OCI-LY1 (cell line): ENCODE measurements around the gene CRTC3.

ENCODE experiments used
- H2AFZ ChIP-seq: fragments of 200-600 bp; sonication (generic), shearing (Covaris generic); 2 replicates; pipeline ENCODE4 v1.6.0; 2014; ENCODE audit warnings: antibody characterized with exemption, mild to moderate bottlenecking, low read length
- H3F3A ChIP-seq: fragments of 200-600 bp; sonication (generic), shearing (Covaris generic); 2 replicates; pipeline ENCODE4 v1.6.0; 2014; ENCODE audit warnings: mild to moderate bottlenecking, antibody characterized with exemption, low read length, moderate library complexity; ENCODE audit not compliant: insufficient read depth
- H3K27ac ChIP-seq: fragments of 200-600 bp; sonication (generic); 2 replicates; pipeline ENCODE4 v1.5.1; 2014; ENCODE audit warnings: low read length, mixed run types, mild to moderate bottlenecking, low read depth; ENCODE audit not compliant: poor library complexity, severe bottlenecking
- H3K27me3 ChIP-seq: fragments of 200-600 bp; sonication (generic); 2 replicates; pipeline ENCODE4 v1.6.0; 2014; ENCODE audit warnings: antibody characterized with exemption, mild to moderate bottlenecking, low read length, moderate library complexity; ENCODE audit not compliant: insufficient read depth
- H3K36me3 ChIP-seq: fragments of 200-600 bp; sonication (generic); 2 replicates; pipeline ENCODE4 v1.6.1; 2014; ENCODE audit warnings: mild to moderate bottlenecking, antibody characterized with exemption, low read length, moderate library complexity, mixed read lengths; ENCODE audit not compliant: insufficient read depth
- H3K4me1 ChIP-seq: fragments of 200-600 bp; sonication (generic); 2 replicates; pipeline ENCODE4 v1.5.1; 2014; ENCODE audit warnings: mild to moderate bottlenecking, low read length, moderate library complexity; ENCODE audit not compliant: insufficient read depth, severe bottlenecking
- H3K4me2 ChIP-seq: fragments of 200-600 bp; sonication (generic), shearing (Covaris generic); 2 replicates; pipeline ENCODE4 v1.6.1; 2014; ENCODE audit warnings: low read length
- H3K4me3 ChIP-seq: fragments of 200-600 bp; sonication (generic); 2 replicates; pipeline ENCODE4 v1.5.1; 2014; ENCODE audit warnings: low read length, low read depth, mild to moderate bottlenecking, mixed read lengths; ENCODE audit not compliant: poor library complexity, severe bottlenecking
- H3K79me2 ChIP-seq: fragments of 200-600 bp; shearing (Covaris generic); 2 replicates; pipeline ENCODE4 v1.6.1; 2016; ENCODE audit warnings: mixed run types, low read length, mixed read lengths; ENCODE audit not compliant: insufficient read depth
- H3K9ac ChIP-seq: fragments of 200-600 bp; sonication (generic), shearing (Covaris generic); 2 replicates; pipeline ENCODE4 v1.6.1; 2014; ENCODE audit warnings: mild to moderate bottlenecking, low read length, mixed read lengths
- H3K9me2 ChIP-seq: fragments of 200-600 bp; sonication (generic), shearing (Covaris generic); 2 replicates; pipeline ENCODE4 v1.6.1; 2014; ENCODE audit warnings: low read depth, mild to moderate bottlenecking, low read length, mixed read lengths
- H3K9me3 ChIP-seq: fragments of 200-600 bp; shearing (Covaris generic); 2 replicates; pipeline ENCODE4 v1.6.1; 2014; ENCODE audit warnings: low read length, mixed read lengths
- H4K20me1 ChIP-seq: fragments of 200-600 bp; sonication (generic), shearing (Covaris generic); 2 replicates; pipeline ENCODE4 v1.6.0; 2016; ENCODE audit warnings: mild to moderate bottlenecking, low read length; ENCODE audit not compliant: insufficient read depth
- EZH2 ChIP-seq: fragments of 200-600 bp; sonication (generic), shearing (Covaris generic); IDR thresholded peaks from 2 replicates; pipeline ENCODE4 v1.8.0; 2017; ENCODE audit warnings: borderline replicate concordance, mixed run types, mild to moderate bottlenecking, antibody characterized with exemption, low read length, moderate library complexity, mixed read lengths
- TF ChIP-seq, protein P1 (sequence below): fragments of 200-600 bp; sonication (generic), shearing (Covaris generic); IDR thresholded peaks from 2 replicates; pipeline ENCODE4 v1.5.1; 2017; ENCODE audit warnings: mild to moderate bottlenecking, antibody characterized with exemption, low read length, moderate library complexity, mixed read lengths

The CRTC3 gene

GRCh38 chr15:90611157-90611556 lies 81.4 kb downstream of the CRTC3 start:
- Histone ChIP-seq H4K20me1 (no peaks in the 10 kb centered on the region), H2AFZ (no peak overlapping the region), H3K27me3 (no peaks in the 10 kb centered on the region), H3F3A (no peaks in the 10 kb centered on the region), H3K9me3 (no peaks in the 10 kb centered on the region), H3K9ac (no peak overlapping the region), H3K27ac (no peak overlapping the region), H3K79me2 (no peaks in the 10 kb centered on the region), H3K4me1 (no peaks in the 10 kb centered on the region), H3K36me3 (no peaks in the 10 kb centered on the region), H3K4me3 (no peak overlapping the region), H3K4me2 (no peak overlapping the region), H3K9me2 (no peaks in the 10 kb centered on the region)
- TF ChIP-seq, protein P1, sequence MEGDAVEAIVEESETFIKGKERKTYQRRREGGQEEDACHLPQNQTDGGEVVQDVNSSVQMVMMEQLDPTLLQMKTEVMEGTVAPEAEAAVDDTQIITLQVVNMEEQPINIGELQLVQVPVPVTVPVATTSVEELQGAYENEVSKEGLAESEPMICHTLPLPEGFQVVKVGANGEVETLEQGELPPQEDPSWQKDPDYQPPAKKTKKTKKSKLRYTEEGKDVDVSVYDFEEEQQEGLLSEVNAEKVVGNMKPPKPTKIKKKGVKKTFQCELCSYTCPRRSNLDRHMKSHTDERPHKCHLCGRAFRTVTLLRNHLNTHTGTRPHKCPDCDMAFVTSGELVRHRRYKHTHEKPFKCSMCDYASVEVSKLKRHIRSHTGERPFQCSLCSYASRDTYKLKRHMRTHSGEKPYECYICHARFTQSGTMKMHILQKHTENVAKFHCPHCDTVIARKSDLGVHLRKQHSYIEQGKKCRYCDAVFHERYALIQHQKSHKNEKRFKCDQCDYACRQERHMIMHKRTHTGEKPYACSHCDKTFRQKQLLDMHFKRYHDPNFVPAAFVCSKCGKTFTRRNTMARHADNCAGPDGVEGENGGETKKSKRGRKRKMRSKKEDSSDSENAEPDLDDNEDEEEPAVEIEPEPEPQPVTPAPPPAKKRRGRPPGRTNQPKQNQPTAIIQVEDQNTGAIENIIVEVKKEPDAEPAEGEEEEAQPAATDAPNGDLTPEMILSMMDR: no peak
- TF ChIP-seq EZH2: no peak

GRCh38 chr15:90617171-90617570 lies 87.4 kb downstream of the CRTC3 start:
- Histone ChIP-seq H3K4me2 (no peak overlapping the region), H3K9me2 (no peaks in the 10 kb centered on the region), H3K79me2 (no peaks in the 10 kb centered on the region), H3K9ac (no peak overlapping the region), H3K27ac (no peak overlapping the region), H3K4me3 (no peak overlapping the region), H2AFZ (no peak overlapping the region), H3F3A (no peaks in the 10 kb centered on the region), H3K36me3 (no peaks in the 10 kb centered on the region), H3K4me1 (peaks cover 14% of the 10 kb centered on the region), H4K20me1 (no peaks in the 10 kb centered on the region), H3K27me3 (no peaks in the 10 kb centered on the region), H3K9me3 (no peaks in the 10 kb centered on the region)
- TF ChIP-seq, protein P1: no peak
- no peak for TF ChIP-seq EZH2

DNA sequence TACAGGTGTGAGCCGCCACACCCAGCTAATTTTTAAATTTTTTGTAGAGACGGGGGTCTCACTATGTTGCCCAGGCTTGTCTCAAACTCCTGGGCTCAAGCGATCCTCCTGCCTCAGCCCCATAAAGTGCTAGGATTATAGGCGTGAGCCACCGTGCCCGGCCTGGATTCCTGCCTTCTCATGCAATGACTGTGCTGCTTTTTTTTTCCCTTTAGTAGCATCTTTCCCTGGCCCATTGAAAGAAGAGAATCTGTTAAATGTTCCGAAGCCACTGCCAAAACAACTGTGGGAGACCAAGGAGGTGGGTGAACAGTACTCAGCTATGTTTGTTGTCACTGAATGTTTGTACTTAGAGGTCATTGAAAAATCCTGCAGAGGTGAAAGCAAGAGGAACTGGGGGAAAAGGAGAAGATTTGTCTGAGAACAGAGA lies 88.0 kb downstream of the CRTC3 start:
- no peaks in the 10 kb centered on the region for H3K79me2 ChIP-seq
- no peaks in the 10 kb centered on the region for H3K9me2 ChIP-seq
- TF ChIP-seq EZH2: no peak
- TF ChIP-seq, protein P1: no peak
- H3K4me1 ChIP-seq: peaks cover 14% of the 10 kb centered on the region
- H3K4me2 ChIP-seq: no peak overlapping the region
- no peaks in the 10 kb centered on the region for H4K20me1 ChIP-seq
- no peak overlapping the region for H3K27ac ChIP-seq
- H3F3A ChIP-seq: no peaks in the 10 kb centered on the region
- H3K27me3 ChIP-seq: no peaks in the 10 kb centered on the region
- no peak overlapping the region for H3K4me3 ChIP-seq
- H3K9me3 ChIP-seq: no peaks in the 10 kb centered on the region
- no peak overlapping the region for H3K9ac ChIP-seq
- H3K36me3 ChIP-seq: no peaks in the 10 kb centered on the region
- H2AFZ ChIP-seq: no peak overlapping the region
